NT2/D1 (cell line): ENCODE results near the gene PIK3AP1.

Experiments
- DNase-seq: peaks from one replicate; pipeline ENCODE4 v3.0.0-alpha.2; 2011; ENCODE audit warnings: low read depth, low spot score
- H3K27me3 ChIP-seq: 2 replicates; pipeline ENCODE4 v1.6.0; 2011; ENCODE audit warnings: mild to moderate bottlenecking; ENCODE audit not compliant: insufficient read length, insufficient read depth
- H3K36me3 ChIP-seq: 2 replicates; pipeline ENCODE4 v1.6.1; 2011; ENCODE audit warnings: mild to moderate bottlenecking, low read length, mixed read lengths; ENCODE audit not compliant: insufficient read depth, insufficient read length
- H3K4me1 ChIP-seq: 2 replicates; pipeline ENCODE4 v1.5.1; 2011; ENCODE audit not compliant: insufficient read depth, insufficient read length
- H3K4me3 ChIP-seq: 2 replicates; pipeline ENCODE4 v1.5.1; 2011; ENCODE audit warnings: low read depth; ENCODE audit not compliant: insufficient read length
- H3K9ac ChIP-seq: 2 replicates; pipeline ENCODE4 v1.6.0; 2011; ENCODE audit warnings: low read depth; ENCODE audit not compliant: insufficient read length
- H3K9me3 ChIP-seq: 2 replicates; pipeline ENCODE4 v1.5.1; 2011; ENCODE audit warnings: mild to moderate bottlenecking, low read length; ENCODE audit not compliant: insufficient read depth
- SUZ12 ChIP-seq: IDR thresholded peaks from 2 replicates; pipeline ENCODE4 v1.6.1; 2011; ENCODE audit not compliant: insufficient read length, insufficient read depth; ENCODE audit errors: extremely low read depth
- YY1 ChIP-seq: IDR thresholded peaks from 2 replicates; pipeline ENCODE4 v1.6.1; 2011; ENCODE audit not compliant: insufficient read length, insufficient read depth
- ZNF274 ChIP-seq: IDR thresholded peaks from 2 replicates; pipeline ENCODE4 v1.6.1; 2011; ENCODE audit warnings: mild to moderate bottlenecking, low read depth, low read length

PIK3AP1 gene

GRCh38 chr10:96618653-96619052 lies 101.7 kb downstream of the PIK3AP1 start:
- TF ChIP-seq SUZ12 = no peak
- no peak for TF ChIP-seq YY1
- TF ChIP-seq ZNF274 = no peak
- H3K27me3 ChIP-seq = no peaks in the 10 kb centered on the region
- no peaks in the 10 kb centered on the region for H3K36me3 ChIP-seq
- H3K4me1 ChIP-seq = peaks cover 5% of the 10 kb centered on the region
- H3K4me3 ChIP-seq = no peak overlapping the region
- no peak overlapping the region for H3K9ac ChIP-seq
- DNase-seq = no peak
- no peaks in the 10 kb centered on the region for H3K9me3 ChIP-seq

DNA sequence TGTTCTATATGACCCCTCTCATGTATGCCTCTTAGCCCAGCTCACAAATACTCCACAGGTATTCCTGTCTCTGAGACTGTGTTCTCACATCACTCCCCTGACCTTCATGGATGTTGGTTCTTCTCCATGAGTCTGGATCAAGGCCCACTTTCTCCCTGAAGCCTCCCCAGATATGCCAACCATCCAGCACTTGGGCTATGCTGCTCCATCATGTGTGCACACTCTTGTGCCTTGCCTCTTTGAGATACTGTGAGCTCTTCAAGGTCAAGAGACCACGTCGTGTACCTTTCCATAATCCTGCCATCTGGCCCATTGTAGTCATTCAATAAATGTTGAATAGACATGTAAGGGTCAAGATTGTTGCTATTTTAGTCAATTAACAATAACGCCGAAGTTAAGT lies 103.4 kb downstream of the PIK3AP1 start:
- TF ChIP-seq YY1 (no peak), ZNF274 (no peak), SUZ12 (no peak)
- no peaks in the 10 kb centered on the region for H3K9me3 ChIP-seq

DNA sequence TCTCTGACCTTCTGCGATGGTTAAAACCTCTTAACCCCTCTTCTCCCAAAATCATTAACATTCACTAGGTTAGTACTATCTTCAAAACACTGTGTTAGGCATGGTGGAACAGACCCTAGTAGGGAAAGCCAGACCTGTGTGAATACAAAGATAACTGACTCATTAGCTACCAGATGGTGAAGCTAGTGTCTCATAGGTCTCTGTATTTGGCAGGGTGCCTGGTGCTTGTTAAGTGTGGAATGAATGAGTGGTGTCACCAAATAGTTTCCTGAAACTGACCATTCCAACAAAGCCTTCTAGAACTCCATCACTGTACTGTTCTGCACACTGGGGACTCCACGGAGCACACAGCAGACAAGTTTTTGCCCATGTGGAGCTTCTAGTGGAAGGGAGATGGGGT lies 105.8 kb downstream of the PIK3AP1 start:
- no peak for DNase-seq

More for the DNA sequence above, 103.4 kb downstream of the PIK3AP1 start:
- no peak overlapping the region for H3K4me3 ChIP-seq
- no peaks in the 10 kb centered on the region for H3K27me3 ChIP-seq
- H3K9ac ChIP-seq = no peak overlapping the region
- no peak for DNase-seq
- H3K4me1 ChIP-seq = peaks cover 5% of the 10 kb centered on the region
- no peaks in the 10 kb centered on the region for H3K36me3 ChIP-seq

GRCh38 chr10:96613576-96613975 lies 106.7 kb downstream of the PIK3AP1 start:
- Histone ChIP-seq H3K36me3 (no peaks in the 10 kb centered on the region), H3K9ac (no peak overlapping the region), H3K9me3 (no peaks in the 10 kb centered on the region), H3K4me3 (no peak overlapping the region), H3K27me3 (no peaks in the 10 kb centered on the region), H3K4me1 (peaks cover 8% of the 10 kb centered on the region)
- no peak for DNase-seq
- TF ChIP-seq YY1 (no peak), ZNF274 (no peak), SUZ12 (no peak)

More for the DNA sequence above, 105.8 kb downstream of the PIK3AP1 start:
- H3K9me3 ChIP-seq = no peaks in the 10 kb centered on the region
- H3K36me3 ChIP-seq = no peaks in the 10 kb centered on the region
- H3K4me3 ChIP-seq = no peak overlapping the region
- H3K9ac ChIP-seq = no peak overlapping the region
- peaks cover 7% of the 10 kb centered on the region for H3K4me1 ChIP-seq
- no peaks in the 10 kb centered on the region for H3K27me3 ChIP-seq
- TF ChIP-seq ZNF274 (no peak), YY1 (no peak), SUZ12 (no peak)

- no peak overlapping the region for H3K4me3 ChIP-seq
- H3K4me1 ChIP-seq = peaks cover 3% of the 10 kb centered on the region
- TF ChIP-seq ZNF274 (no peak), SUZ12 (no peak), YY1 (no peak)
- no peaks in the 10 kb centered on the region for H3K36me3 ChIP-seq
- no peaks in the 10 kb centered on the region for H3K9me3 ChIP-seq
- H3K27me3 ChIP-seq = no peaks in the 10 kb centered on the region
- no peak overlapping the region for H3K9ac ChIP-seq
- DNase-seq = no peak
These were observed 108.1 kb downstream of the PIK3AP1 start for GRCh38 chr10:96612055-96612830.

DNA sequence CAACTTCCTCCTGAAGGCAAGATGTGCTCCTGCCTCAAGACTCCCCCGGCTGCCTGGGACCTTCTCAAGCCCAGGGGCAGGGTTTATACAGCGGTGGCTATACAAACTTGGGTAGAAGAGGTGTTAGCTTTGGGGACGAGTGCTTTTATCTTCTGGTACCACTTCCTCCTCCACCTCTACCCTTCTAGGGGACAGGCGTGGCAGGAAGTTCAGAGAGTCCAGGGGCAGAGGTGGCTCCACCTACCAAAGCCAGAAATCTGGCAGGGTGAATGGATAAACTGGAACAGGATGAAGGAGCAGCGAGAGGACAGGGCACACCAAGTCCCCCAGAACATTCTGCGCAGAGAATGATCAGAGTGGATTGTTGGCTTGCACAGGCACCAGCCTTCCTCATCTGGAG lies 109.5 kb downstream of the PIK3AP1 start:
- TF ChIP-seq ZNF274 = no peak
- TF ChIP-seq SUZ12 = no peak
- TF ChIP-seq YY1 = no peak
- no peak overlapping the region for H3K4me3 ChIP-seq
- no peaks in the 10 kb centered on the region for H3K36me3 ChIP-seq
- no peaks in the 10 kb centered on the region for H3K9me3 ChIP-seq
- peaks cover 2% of the 10 kb centered on the region for H3K4me1 ChIP-seq
- H3K9ac ChIP-seq = no peak overlapping the region
- H3K27me3 ChIP-seq = no peaks in the 10 kb centered on the region
- no peak for DNase-seq

DNA sequence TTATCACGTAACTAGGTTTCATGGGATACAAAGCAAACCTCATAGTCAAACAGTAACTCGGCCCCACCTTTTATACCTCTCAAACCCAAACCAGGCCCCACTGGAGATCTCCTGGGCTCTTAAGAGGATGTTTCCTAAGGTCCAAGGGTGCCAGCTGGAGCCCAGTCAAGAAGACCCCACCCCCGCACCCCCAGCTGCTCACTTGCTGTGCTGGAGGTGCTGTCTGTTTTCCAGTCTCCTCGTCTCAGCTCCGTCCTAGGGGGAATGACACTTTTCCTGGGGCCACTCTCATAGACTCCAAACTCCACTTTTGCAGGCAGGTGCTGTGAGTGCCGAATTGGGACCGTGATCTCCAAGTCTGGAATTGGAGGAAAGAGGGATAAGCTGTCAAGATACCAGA lies 110.8 kb downstream of the PIK3AP1 start:
- Histone ChIP-seq H3K9ac (no peak overlapping the region), H3K36me3 (no peaks in the 10 kb centered on the region), H3K27me3 (no peaks in the 10 kb centered on the region), H3K4me1 (peaks cover 2% of the 10 kb centered on the region), H3K4me3 (no peak overlapping the region), H3K9me3 (no peaks in the 10 kb centered on the region)
- TF ChIP-seq SUZ12 (no peak), YY1 (no peak), ZNF274 (no peak)
- DNase-seq = no peak

- H3K27me3 ChIP-seq = no peaks in the 10 kb centered on the region
- H3K9ac ChIP-seq = no peak overlapping the region
- H3K36me3 ChIP-seq = no peaks in the 10 kb centered on the region
- H3K4me3 ChIP-seq = no peak overlapping the region
- DNase-seq = no peak
- TF ChIP-seq YY1 (no peak), ZNF274 (no peak), SUZ12 (no peak)
- H3K9me3 ChIP-seq = no peaks in the 10 kb centered on the region
- peaks cover 2% of the 10 kb centered on the region for H3K4me1 ChIP-seq
These were observed 111.5 kb downstream of the PIK3AP1 start for GRCh38 chr10:96608805-96609204.
